Mesenteric fat pad (tissue), 1 donor: Measurements from ENCODE around the gene ARHGAP28. TPM values are rescaled to one million over a fixed set of nuclear protein-coding genes. Genes with fewer than 3 reads are reported as not detected.

Experiments
- DNase-seq: peaks from one replicate; pipeline ENCODE4 v3.0.0-alpha.2; 2020; ENCODE audit warnings: low spot score
- long read RNA-seq: library from polyadenylated mRNA; unstranded; transcript quantifications from one replicate; pipeline ENCODE4 v2.0.0, GENCODE V29; 2020
- total RNA-seq: library from RNA; stranded (reverse); fragmentation: NEBNext Ultra II Directional; extraction: Animal tissue kit (Norgen Biotek cat#: 25700); gene quantifications from one replicate; pipeline ENCODE4 v1.2.1, GENCODE V29; 2021
- donor health status: DM: yes; HTN: yes; CAD: no.

Gene ARHGAP28
- 9.1 TPM for total RNA-seq
- long read RNA-seq, partial matches to known transcripts, result 0 of 3 reads
- long read RNA-seq, other reads (novel, unspliced or antisense), result 3 of 3 reads

GRCh38 chr18:6729247-6730091 is at the start of gene ARHGAP28:
Gene ARHGAP28, plus strand, starts transcription at chr18:6729716. Its CDS starts 106 bp downstream, at chr18:6729822.
- DNase-seq, result peak; percentile 91

- DNase-seq, result no peak
Observed at GRCh38 chr18:6681331-6681875, 48.1 kb upstream of the ARHGAP28 start.

- no peak for DNase-seq
Observed at GRCh38 chr18:6682437-6683111, 46.9 kb upstream of the ARHGAP28 start.

- DNase-seq, result no peak
Observed at GRCh38 chr18:6683112-6683876, 46.2 kb upstream of the ARHGAP28 start.

- DNase-seq, result no peak
Observed at GRCh38 chr18:6687676-6688075, 41.8 kb upstream of the ARHGAP28 start.

- DNase-seq, result no peak
Observed at GRCh38 chr18:6708890-6709289, 20.6 kb upstream of the ARHGAP28 start.

- DNase-seq, result no peak
Observed at GRCh38 chr18:6711467-6711866, 18.0 kb upstream of the ARHGAP28 start.

- DNase-seq, result no peak
Observed at GRCh38 chr18:6712401-6712800, 17.1 kb upstream of the ARHGAP28 start.

- no peak for DNase-seq
Observed at GRCh38 chr18:6714010-6714409, 15.5 kb upstream of the ARHGAP28 start.

- no peak for DNase-seq
Observed at GRCh38 chr18:6718267-6718666, 11.2 kb upstream of the ARHGAP28 start.

- no peak for DNase-seq
Observed at GRCh38 chr18:6719098-6719846, 10.2 kb upstream of the ARHGAP28 start.

- DNase-seq, result no peak
Observed at GRCh38 chr18:6719910-6720683, 9.4 kb upstream of the ARHGAP28 start.

- DNase-seq, result no peak
Observed at GRCh38 chr18:6721755-6722154, 7.8 kb upstream of the ARHGAP28 start.

GRCh38 chr18:6722690-6723089 is 6.8 kb upstream of the ARHGAP28 start:
- DNase-seq, result no peak

GRCh38 chr18:6724331-6724730 is 5.2 kb upstream of the ARHGAP28 start:
- DNase-seq, result no peak

GRCh38 chr18:6728331-6728730 is 1.2 kb upstream of the ARHGAP28 start:
- no peak for DNase-seq

GRCh38 chr18:6728809-6729246 is 688 bp upstream of the ARHGAP28 start:
- no peak for DNase-seq

- no peak for DNase-seq
Observed at GRCh38 chr18:6730416-6731221, 1.1 kb downstream of the ARHGAP28 start.

GRCh38 chr18:6731222-6731596 is 1.7 kb downstream of the ARHGAP28 start:
- no peak for DNase-seq
